Effector memory CD8-positive, alpha-beta T cell (primary cell): Measurements from ENCODE around the gene MAP2K3.

Experiments used
- ATAC-seq: fragments of 150-1000 bp; cut with Tn5 transposase; replicated peaks from 2 replicates; pipeline ENCODE4 v1.10.0; 2021; ENCODE audit warnings: mild to moderate bottlenecking, moderate library complexity
- DNase-seq, 3 experiments: peaks; one replicate each; pipeline ENCODE4 v3.0.0; 2021
- H3K27ac Mint-ChIP-seq, 2 donors: one replicate each; pipeline ENCODE4 v1.8.0; 2022; ENCODE audit warnings: mild to moderate bottlenecking in 2 of 2, mixed read lengths in 2 of 2, moderate library complexity in 2 of 2
- H3K27me3 Mint-ChIP-seq, 2 donors: one replicate each; pipeline ENCODE4 v1.8.0; 2022; ENCODE audit warnings: mixed read lengths in 2 of 2
- H3K36me3 Mint-ChIP-seq: one replicate; pipeline ENCODE4 v1.8.0; 2022; ENCODE audit warnings: mild to moderate bottlenecking, moderate library complexity, mixed read lengths; ENCODE audit not compliant: insufficient read depth
- H3K4me1 Mint-ChIP-seq, 2 donors: one replicate each; pipeline ENCODE4 v1.8.0; 2022; ENCODE audit warnings: low read depth in 2 of 2, mixed read lengths in 2 of 2
- H3K4me3 Mint-ChIP-seq, 2 donors: one replicate each; pipeline ENCODE4 v1.8.0; 2022; ENCODE audit warnings: mild to moderate bottlenecking in 2 of 2, mixed read lengths in 2 of 2, moderate library complexity in 2 of 2
- H3K9me3 Mint-ChIP-seq, 2 donors: one replicate each; pipeline ENCODE4 v1.8.0; 2022; ENCODE audit warnings: mixed read lengths in 2 of 2

MAP2K3 gene

GRCh38 chr17:21361020-21361809, 76.7 kb downstream of the MAP2K3 start:
- no peaks in the 10 kb centered on the region for H3K4me1 Mint-ChIP-seq
- no peak overlapping the region for H3K27ac Mint-ChIP-seq
- no peaks in the 10 kb centered on the region for H3K27me3 Mint-ChIP-seq
- H3K9me3 Mint-ChIP-seq = no peaks in the 10 kb centered on the region
- H3K4me3 Mint-ChIP-seq = no peak overlapping the region
- H3K36me3 Mint-ChIP-seq = no peaks in the 10 kb centered on the region
- no peak for DNase-seq
- ATAC-seq = no peak

GRCh38 chr17:21362331-21362931, 77.9 kb downstream of the MAP2K3 start:
- DNase-seq (no peak), ATAC-seq (no peak)
- Mint-ChIP-seq H3K27me3 (no peaks in the 10 kb centered on the region), H3K9me3 (no peaks in the 10 kb centered on the region), H3K4me1 (no peaks in the 10 kb centered on the region), H3K36me3 (no peaks in the 10 kb centered on the region), H3K27ac (no peak overlapping the region), H3K4me3 (no peak overlapping the region)

- Mint-ChIP-seq H3K9me3 (no peaks in the 10 kb centered on the region), H3K36me3 (no peaks in the 10 kb centered on the region), H3K4me1 (peaks cover 0 to 3% of the 10 kb centered on the region in 2 donors), H3K27ac (no peak overlapping the region), H3K27me3 (peaks cover 6 to 9% of the 10 kb centered on the region in 2 donors), H3K4me3 (no peak overlapping the region)
- DNase-seq = no peak
- ATAC-seq = no peak
Observed at GRCh38 chr17:21363776-21364642, 79.5 kb downstream of the MAP2K3 start.
